ENCODE measurements around the gene TJP3.

Gene TJP3

DNA sequence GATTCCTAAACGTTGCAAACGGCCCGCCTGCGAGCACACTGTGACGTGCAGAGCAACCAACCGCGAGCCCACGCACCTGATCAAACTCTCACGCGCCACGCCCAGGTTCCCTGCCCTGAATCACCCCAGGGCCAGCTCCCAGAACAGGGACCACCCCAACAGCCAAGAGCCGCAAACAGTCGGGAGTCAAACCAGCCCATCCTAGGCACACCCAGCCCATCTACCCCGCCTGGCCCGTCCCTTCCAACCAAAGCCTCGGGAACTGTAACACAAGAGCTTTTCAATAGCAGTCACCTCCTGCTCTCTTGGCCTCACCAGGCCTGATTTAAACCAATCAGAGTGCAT, 16.8 kb upstream of the TJP3 start:
- no peak for DNase-seq

GRCh38 chr19:3691726-3692125, 16.5 kb upstream of the TJP3 start:
- DNase-seq, result no peak

- DNase-seq, result no peak
These were observed 15.8 kb upstream of the TJP3 start for GRCh38 chr19:3692141-3693024.

GRCh38 chr19:3693025-3693925, 14.9 kb upstream of the TJP3 start:
- DNase-seq, result no peak

- no peak for DNase-seq
These were observed 13.6 kb upstream of the TJP3 start for GRCh38 chr19:3694361-3695123.

GRCh38 chr19:3695124-3695733, 13.0 kb upstream of the TJP3 start:
- DNase-seq, result no peak

GRCh38 chr19:3695986-3696659, 12.1 kb upstream of the TJP3 start:
- DNase-seq, result no peak

DNA sequence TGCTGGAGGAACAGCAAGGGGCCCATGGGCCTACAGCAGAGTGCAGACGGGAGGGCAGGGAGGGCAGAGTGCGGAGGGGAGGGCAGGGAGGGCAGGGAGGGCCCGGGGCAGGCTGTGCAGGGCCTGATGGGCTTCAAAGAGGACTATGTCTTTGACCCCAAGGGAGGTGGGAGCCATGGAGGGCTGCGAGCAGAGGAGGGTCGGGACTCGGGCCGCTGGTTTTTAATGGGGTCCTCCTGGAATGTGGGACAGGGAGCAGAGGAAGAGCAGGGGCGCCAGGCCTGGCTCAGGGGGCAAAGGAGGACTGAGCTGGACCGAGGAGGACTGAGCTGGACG, 11.6 kb upstream of the TJP3 start:
- no peak for DNase-seq

- no peak for DNase-seq
These were observed 11.1 kb upstream of the TJP3 start for GRCh38 chr19:3697094-3697493.

GRCh38 chr19:3697671-3698385, 10.4 kb upstream of the TJP3 start:
- DNase-seq, result no peak

DNA sequence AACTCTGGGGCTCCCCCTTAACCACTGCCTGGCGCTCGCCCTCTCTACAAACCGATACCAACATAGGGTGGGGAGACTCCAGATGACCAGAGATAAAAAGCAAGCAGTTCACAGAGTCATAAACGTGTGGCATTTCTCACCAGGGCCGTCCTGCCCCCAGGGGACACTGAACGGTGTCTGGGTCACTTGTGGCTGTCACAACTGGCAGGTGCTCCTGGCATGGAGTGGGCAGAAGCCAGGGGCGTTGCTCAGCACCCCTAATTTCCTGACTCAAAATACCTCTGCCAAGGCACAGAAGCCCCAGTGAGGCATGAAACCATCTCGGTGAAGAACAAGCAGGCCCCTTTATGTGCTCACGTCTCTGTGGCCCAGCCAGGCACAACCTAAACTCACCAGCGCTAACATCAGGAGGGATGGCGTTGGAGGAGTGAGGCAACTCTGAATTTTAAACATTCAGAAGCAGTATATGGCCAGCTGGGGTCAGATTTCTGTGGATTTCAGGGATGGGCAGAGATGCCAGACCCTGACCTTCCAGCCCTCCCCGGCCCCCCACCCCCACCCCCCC, 9.7 kb upstream of the TJP3 start:
- DNase-seq, result no peak

- DNase-seq, result peak; percentile 39
These were observed 9.0 kb upstream of the TJP3 start for GRCh38 chr19:3698974-3699740.

DNA sequence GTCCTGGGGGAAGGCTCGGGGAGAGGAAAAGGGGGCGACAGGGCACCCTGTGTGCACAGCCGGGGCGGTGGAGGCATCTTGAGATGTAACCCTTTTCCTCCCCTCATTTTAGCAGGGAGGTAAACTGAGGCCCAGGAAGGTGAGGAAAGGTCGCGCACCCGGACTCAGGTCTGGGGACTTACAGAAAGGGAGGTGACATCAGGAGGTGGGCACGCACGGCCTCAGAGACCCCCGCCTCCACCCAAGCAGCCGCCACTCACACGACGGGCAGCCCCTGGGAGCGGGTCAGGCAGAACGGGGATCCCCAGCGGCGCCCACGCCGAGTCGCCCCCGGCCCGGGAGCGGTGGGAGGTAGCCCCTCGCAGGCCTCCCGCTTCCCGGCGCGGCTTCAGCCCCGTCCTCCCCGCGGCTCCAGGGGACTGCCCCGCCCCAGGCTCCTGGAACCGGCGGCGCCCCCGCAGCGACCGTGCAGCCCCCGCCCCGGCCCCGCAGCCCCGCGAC, 8.4 kb upstream of the TJP3 start:
- no peak for DNase-seq

DNA sequence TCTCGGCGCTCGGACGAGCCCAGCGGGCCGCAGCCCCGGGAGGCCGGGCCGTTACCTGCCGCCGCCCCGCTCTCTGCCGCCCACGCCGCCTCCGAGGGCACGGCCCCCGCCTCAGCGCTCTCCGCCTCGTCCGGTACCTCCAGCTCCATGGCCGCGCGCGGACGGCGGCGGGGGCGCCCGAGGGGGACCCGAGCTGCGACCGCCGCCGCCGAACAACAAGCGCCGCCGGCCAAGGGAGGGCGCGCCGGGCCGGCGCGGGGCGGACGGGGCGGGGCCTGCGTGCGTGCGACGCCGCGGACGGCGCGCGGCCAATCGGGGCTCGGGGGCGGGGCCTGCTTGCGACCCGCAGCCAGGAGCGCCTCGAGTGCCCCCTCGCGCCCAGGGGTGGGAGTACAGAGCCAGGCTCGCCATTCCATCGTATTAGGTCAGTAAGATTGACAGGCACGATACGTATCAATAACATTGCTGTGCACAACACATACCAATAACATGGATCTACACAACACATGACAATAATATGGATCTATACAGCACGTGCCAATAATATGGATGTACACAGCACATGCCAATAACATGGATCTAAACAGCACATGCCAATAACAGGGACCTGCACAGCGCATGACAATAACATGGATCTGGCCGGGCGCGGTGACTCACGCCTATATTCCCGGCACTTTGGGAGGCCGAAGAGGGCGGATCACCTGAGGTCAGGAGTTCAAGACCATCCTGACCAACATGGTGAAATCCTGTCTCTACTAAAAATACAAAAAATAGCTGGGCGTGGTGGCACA, 7.7 kb upstream of the TJP3 start, which contains the start of gene PIP5K1C:
Gene PIP5K1C (minus strand): TSS at position 227 of the 791 bp plus-strand sequence. CDS start 78 bp downstream, at position 149.
- peak; percentile 79 for DNase-seq

DNA sequence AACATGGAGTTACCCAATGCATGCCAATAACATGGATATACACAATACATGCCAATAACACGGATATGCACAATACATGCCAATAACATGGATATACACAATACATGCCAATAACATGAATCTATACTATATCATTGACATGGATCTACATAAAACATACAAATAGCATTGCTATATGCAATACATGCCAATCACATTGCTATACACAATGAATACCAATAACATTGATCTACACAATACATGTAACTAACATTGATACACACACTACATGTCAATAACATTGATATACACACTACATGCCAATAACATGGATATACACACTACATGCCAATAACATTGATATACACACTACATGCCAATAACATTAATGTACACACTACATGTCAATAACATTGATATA, 7.0 kb upstream of the TJP3 start:
- DNase-seq, result no peak

GRCh38 chr19:3707868-3708206, 347 bp upstream of the TJP3 start:
- DNase-seq, result no peak

- peak; percentile 45 for DNase-seq
These were observed 2.2 kb downstream of the TJP3 start for GRCh38 chr19:3710265-3710812.

- no peak for DNase-seq
These were observed 4.8 kb downstream of the TJP3 start for GRCh38 chr19:3712663-3713611.
